CD14-positive monocyte (primary cell): ENCODE results near the gene LRP2BP. TPM values are rescaled to one million over a fixed set of nuclear protein-coding genes. Genes with fewer than 3 reads are reported as not detected.

Experiments used
- DNase-seq, 3 donors: peaks; one replicate each; pipeline ENCODE4 v3.0.0-alpha.2; 2011 to 2022
- H2AFZ ChIP-seq: 2 replicates; pipeline ENCODE4 v1.6.0; 2012; ENCODE audit warnings: mild to moderate bottlenecking, low read depth, low read length, inconsistent platforms; ENCODE audit not compliant: insufficient read depth, poor library complexity, severe bottlenecking
- H3K27ac ChIP-seq, 2 donors: 1 replicate in 1 of 2; 2 replicates in 1 of 2; pipeline ENCODE4 v1.5.1; 2012 to 2013; ENCODE audit warnings: low read length in 2 of 2, control low read depth in 1 of 2, inconsistent platforms in 1 of 2, low read depth in 1 of 2, mild to moderate bottlenecking in 1 of 2
- H3K27me3 ChIP-seq, 2 donors: one replicate each; pipeline versions ENCODE4 v1.6.0 to v1.6.1; 2011 to 2013; ENCODE audit warnings: low read length in 2 of 2; ENCODE audit not compliant: control insufficient read depth in 2 of 2, insufficient read depth in 2 of 2
- H3K36me3 ChIP-seq, 2 donors: replicated peaks in 1 of 2; 1 replicate in 1 of 2; 2 replicates in 1 of 2; pipeline versions ENCODE4 v1.5.1 to v1.6.1; 2012 to 2013; ENCODE audit warnings: low read length in 2 of 2, control low read depth in 1 of 2, inconsistent platforms in 1 of 2, mild to moderate bottlenecking in 1 of 2; ENCODE audit not compliant: insufficient read depth in 2 of 2, control insufficient read depth in 1 of 2
- H3K4me1 ChIP-seq, 2 donors: 1 replicate in 1 of 2; 2 replicates in 1 of 2; pipeline versions ENCODE4 v1.5.1 to v1.6.1; 2012 to 2013; ENCODE audit warnings: low read length in 2 of 2, control low read depth in 1 of 2, inconsistent platforms in 1 of 2, mild to moderate bottlenecking in 1 of 2, moderate library complexity in 1 of 2; ENCODE audit not compliant: insufficient read depth in 2 of 2, control insufficient read depth in 1 of 2
- H3K4me2 ChIP-seq: replicated peaks from 2 replicates; pipeline ENCODE3; 2012; ENCODE audit warnings: low read length, moderate library complexity, mild to moderate bottlenecking; ENCODE audit not compliant: poor library complexity, severe bottlenecking; ENCODE audit errors: extremely low read depth
- H3K4me3 ChIP-seq, 3 experiments: fragments of 200-600 bp in 1 of 3; sonication (generic) in 1 of 3; replicated peaks in 1 of 3; 1 replicate in 2 of 3; 2 replicates in 1 of 3; pipeline ENCODE4 v1.5.1; 2011 to 2013; ENCODE audit warnings: low read length in 3 of 3, mild to moderate bottlenecking in 3 of 3, control low read depth in 2 of 3, low read depth in 2 of 3, inconsistent platforms in 1 of 3, moderate library complexity in 1 of 3
- H3K79me2 ChIP-seq: 2 replicates; pipeline ENCODE4 v1.6.0; 2012; ENCODE audit warnings: mild to moderate bottlenecking, control low read depth, inconsistent platforms, low read length, moderate library complexity; ENCODE audit not compliant: insufficient read depth
- H3K9ac ChIP-seq: 2 replicates; pipeline ENCODE4 v1.6.0; 2017; ENCODE audit warnings: low read length, mild to moderate bottlenecking; ENCODE audit not compliant: insufficient read depth, poor library complexity, severe bottlenecking
- H3K9me3 ChIP-seq, 2 donors: replicated peaks in 1 of 2; 1 replicate in 1 of 2; 2 replicates in 1 of 2; pipeline versions ENCODE4 v1.5.1 to v1.6.1; 2012 to 2013; ENCODE audit warnings: low read length in 2 of 2, control low read depth in 1 of 2; ENCODE audit not compliant: control insufficient read depth in 1 of 2, insufficient read depth in 1 of 2
- H4K20me1 ChIP-seq: 2 replicates; pipeline ENCODE4 v1.6.0; 2012; ENCODE audit warnings: mild to moderate bottlenecking, low read length, control low read depth, moderate library complexity; ENCODE audit not compliant: insufficient read depth
- H3K27ac Mint-ChIP-seq, 7 donors: one replicate each; pipeline ENCODE4 v1.8.0; 2020; ENCODE audit warnings: mild to moderate bottlenecking in 7 of 7, mixed read lengths in 7 of 7, moderate library complexity in 6 of 7, inconsistent platforms in 2 of 7
- H3K27me3 Mint-ChIP-seq, 3 donors: one replicate each; pipeline ENCODE4 v1.8.0; 2021 to 2022; ENCODE audit warnings: low read depth in 3 of 3, mild to moderate bottlenecking in 3 of 3, mixed read lengths in 3 of 3, moderate library complexity in 3 of 3, inconsistent platforms in 1 of 3
- H3K36me3 Mint-ChIP-seq, 2 donors: one replicate each; pipeline ENCODE4 v1.8.0; 2020; ENCODE audit warnings: mixed read lengths in 2 of 2, inconsistent platforms in 1 of 2, mild to moderate bottlenecking in 1 of 2
- H3K4me1 Mint-ChIP-seq: one replicate; pipeline ENCODE4 v1.8.0; 2020; ENCODE audit warnings: mild to moderate bottlenecking, mixed read lengths
- H3K4me3 Mint-ChIP-seq, 2 donors: one replicate each; pipeline ENCODE4 v1.8.0; 2020; ENCODE audit warnings: mild to moderate bottlenecking in 2 of 2, mixed read lengths in 2 of 2, moderate library complexity in 1 of 2
- H3K9me3 Mint-ChIP-seq, 7 donors: one replicate each; pipeline ENCODE4 v1.8.0; 2020 to 2022; ENCODE audit warnings: mixed read lengths in 7 of 7, mild to moderate bottlenecking in 6 of 7, moderate library complexity in 6 of 7, inconsistent platforms in 2 of 7
- CTCF ChIP-seq: fragments of 200-600 bp; IDR thresholded peaks from one replicate; pipeline ENCODE4 v1.8.0; 2022; ENCODE audit warnings: antibody characterized with exemption, mild to moderate bottlenecking
- WGBS: methylation state at CpG from one replicate; pipeline ENCODE4 v1.1.5; 2013; ENCODE audit warnings: missing lambda C conversion rate; ENCODE audit not compliant: insufficient coverage; 5-methylcytosine and 5-hydroxymethylcytosine counted together
- intact Hi-C, 2 donors: fragments of 100-400 bp; cut with micrococcal nuclease; formaldehyde crosslinking; loops; one replicate each; pipeline versions ENCODE4 v1.15.0 to v1.15.1; 2023
- polyA plus RNA-seq, 3 donors: library from polyadenylated mRNA; depleted of rRNA in 1 of 3; unstranded in 2 of 3; stranded (reverse) in 1 of 3; fragments of 300-500 nt in 2 of 3; fragments of >200 nt in 1 of 3; fragmentation: Illumina TruSeq in 2 of 3; gene quantifications; 1 replicate in 2 of 3; 2 replicates in 1 of 3; pipeline ENCODE4 v1.2.3, GENCODE V29; 2012 to 2021

The LRP2BP gene
- polyA plus RNA-seq, 3 donors: 0.04 to 0.10 (median 0.09) TPM

GRCh38 chr4:185390941-185391340, 4.8 kb downstream of the LRP2BP start:
- 95% methylated on average over 4 of the region's 6 CpGs for WGBS
- Mint-ChIP-seq H3K4me1 (peaks cover 9% of the 10 kb centered on the region), H3K36me3 (no peaks in the 10 kb centered on the region), H3K9me3 (peaks cover 0 to 2% (median 0%) of the 10 kb centered on the region in 7 donors), H3K4me3 (no peak overlapping the region), H3K27me3 (peaks cover 7 to 23% (median 17%) of the 10 kb centered on the region in 3 donors), H3K27ac (no peak overlapping the region)
- Histone ChIP-seq H4K20me1 (no peaks in the 10 kb centered on the region), H3K27ac (no peak overlapping the region), H3K4me2 (no peak overlapping the region), H3K9ac (no peak overlapping the region), H3K27me3 (peaks cover 0 to 10% of the 10 kb centered on the region in 2 donors), H3K4me3 (no peak overlapping the region), H3K4me1 (peaks cover 3 to 5% of the 10 kb centered on the region in 2 donors), H3K79me2 (no peaks in the 10 kb centered on the region), H2AFZ (no peak overlapping the region), H3K9me3 (no peaks in the 10 kb centered on the region), H3K36me3 (no peaks in the 10 kb centered on the region)
- TF ChIP-seq CTCF: no peak
- DNase-seq: no peak
- intact Hi-C loops: no loop called here

GRCh38 chr4:185387957-185388356, 7.8 kb downstream of the LRP2BP start:
- peaks cover 9% of the 10 kb centered on the region for H3K4me1 Mint-ChIP-seq
- H3K36me3 Mint-ChIP-seq: no peaks in the 10 kb centered on the region
- DNase-seq: no peak
- H3K79me2 ChIP-seq: no peaks in the 10 kb centered on the region
- no peak overlapping the region for H3K9ac ChIP-seq
- peak overlapping the region in 1 of 7 donors; percentile 28 for H3K27ac Mint-ChIP-seq
- no peak for TF ChIP-seq CTCF
- H3K9me3 ChIP-seq: peaks cover 0 to 8% of the 10 kb centered on the region in 2 donors
- no peaks in the 10 kb centered on the region for H4K20me1 ChIP-seq
- intact Hi-C loops: no loop called here
- H3K4me3 ChIP-seq: no peak overlapping the region
- H3K4me2 ChIP-seq: no peak overlapping the region
- no peaks in the 10 kb centered on the region for H3K36me3 ChIP-seq
- peaks cover 18 to 30% of the 10 kb centered on the region in 2 donors for H3K27me3 ChIP-seq
- H3K4me1 ChIP-seq: peaks cover 0 to 3% of the 10 kb centered on the region in 2 donors
- H3K4me3 Mint-ChIP-seq: peak overlapping the region in 1 of 2 donors; percentile 28
- H3K27ac ChIP-seq: no peak overlapping the region
- 95% methylated on average over 9 of the region's 12 CpGs for WGBS
- H3K9me3 Mint-ChIP-seq: peaks cover 0 to 11% (median 6%) of the 10 kb centered on the region in 7 donors
- peaks cover 26 to 47% (median 32%) of the 10 kb centered on the region in 3 donors for H3K27me3 Mint-ChIP-seq
- H2AFZ ChIP-seq: no peak overlapping the region
